ENCODE data around the gene NXPE2. TPM values are rescaled to one million over a fixed set of nuclear protein-coding genes. Genes with fewer than 3 reads are reported as not detected.

Gene NXPE2
- total and polyA plus RNA-seq, 2 of the 13 experiments (the other 11 are each of a cell fraction or from before 2014, with no cell fraction given), result not detected

DNA sequence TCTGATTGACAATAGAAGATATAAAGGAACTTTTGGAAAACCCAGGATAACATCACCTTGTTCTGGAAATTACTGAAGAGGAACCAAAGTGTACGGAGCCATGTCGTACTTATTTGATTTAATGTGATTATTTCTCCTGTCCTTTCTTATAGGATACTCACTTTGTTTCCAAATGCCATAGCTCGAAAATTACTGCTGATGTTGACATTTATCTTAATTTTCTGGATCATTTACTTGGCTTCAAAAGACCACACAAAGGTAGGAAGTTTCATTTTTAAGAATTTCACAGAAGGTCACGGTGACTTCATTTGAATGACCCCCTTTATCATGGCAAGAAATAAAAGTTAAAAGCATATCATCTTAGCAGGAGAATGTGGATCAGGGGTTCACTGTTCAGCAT, 1.2 kb downstream of the NXPE2 start:
- H3K27ac ChIP-seq (ENCODE audit: extremely low read length, insufficient read depth, low read length), result no peak overlapping the region
- ChIA-PET POLR2A (no interaction called here), CTCF (ENCODE audit: low intra/inter-chr PET ratio, low total read pairs) (no interaction called here)
- DNase-seq (ENCODE audit: low spot score), result no peak
- no peak overlapping the region for H3K4me2 ChIP-seq (ENCODE audit: low read depth, low read length)
- in situ Hi-C loops (cut with HindIII; ENCODE audit: extremely low pct_ligation_motif_present, low pct_unique_long_range_greater_than_20kb) (no loop called here), intact Hi-C loops (cut with micrococcal nuclease; ENCODE audit: unreplicated experiment) (no loop called here)
- TF ChIP-seq MAFK (conservative IDR thresholded peaks at IDR 0.05 in 1 of 2, IDR thresholded peaks at IDR 0.05 in 1 of 2; ENCODE audit: low read length in 2 of 2), result peak; percentile 60 to 65; a peak in 3 of 4 replicates
- TF ChIP-seq MAFF (IDR thresholded peaks at IDR 0.05; ENCODE audit: low read depth, low read length), result peak; percentile 24; the same call in 1 of the 2 replicates
- no peak for TF ChIP-seq TRIM24 (CRISPR knock-in tag; IDR thresholded peaks at IDR 0.05)
- H3K27me3 ChIP-seq (ENCODE audit: control insufficient read depth in 1 of 2, insufficient read depth in 2 of 2, low read length in 2 of 2), result no peaks in the 10 kb centered on the region; a peak in 1 of 5 replicates
- no peak overlapping the region for H3K9ac ChIP-seq (ENCODE audit: insufficient read depth, low read depth, low read length)
- no peaks in the 10 kb centered on the region for H3K36me3 ChIP-seq (replicated peaks in 1 of 2; ENCODE audit: control insufficient read depth in 1 of 2, insufficient read depth in 2 of 2, low read length in 2 of 2)
- 7% methylated on average over 4 of the region's 4 CpGs for WGBS (ENCODE audit: low lambda C conversion rate)
- no TSS peak for BruUV-seq (replicated peaks)
- peaks cover 21% of the 10 kb centered on the region for H3K9me3 ChIP-seq (ENCODE audit: low read length)
- H2AFZ ChIP-seq (ENCODE audit: low read length), result no peak overlapping the region
- no peak for ATAC-seq
- H3K4me1 ChIP-seq (ENCODE audit: insufficient read depth, low read length), result no peaks in the 10 kb centered on the region
- H3K79me2 ChIP-seq (ENCODE audit: insufficient read depth, low read length), result no peaks in the 10 kb centered on the region
- no peaks in the 10 kb centered on the region for H4K20me1 ChIP-seq (ENCODE audit: insufficient read depth, low read length)
- FAIRE-seq, result no peak
- no peak overlapping the region for H3K4me3 ChIP-seq (replicated peaks in 1 of 3; ENCODE audit: insufficient read depth in 1 of 3, low read depth in 2 of 3, low read length in 3 of 3)

DNA sequence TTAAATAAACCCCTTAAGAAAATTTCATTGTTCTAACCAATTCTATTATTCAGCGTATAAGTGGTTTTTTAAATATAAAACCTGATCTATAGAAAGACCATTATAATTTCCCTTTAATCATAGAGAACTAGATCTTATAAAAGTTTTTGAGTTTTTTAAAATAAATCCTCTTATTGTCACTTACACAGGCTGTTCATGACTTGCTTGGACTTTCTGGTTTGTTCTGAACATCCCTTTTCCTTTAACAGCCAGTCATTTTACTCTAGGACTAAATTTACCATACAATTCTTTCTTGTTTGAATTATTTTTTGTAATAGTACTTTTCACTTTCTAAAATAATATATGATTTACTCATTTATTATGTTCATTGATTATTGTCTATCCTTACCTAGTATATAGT, 4.7 kb downstream of the NXPE2 start:
- Histone ChIP-seq H3K36me3 (replicated peaks in 1 of 2; ENCODE audit: control insufficient read depth in 1 of 2, insufficient read depth in 2 of 2, low read length in 2 of 2) (no peaks in the 10 kb centered on the region), H3K9ac (ENCODE audit: insufficient read depth, low read depth, low read length) (no peak overlapping the region), H4K20me1 (ENCODE audit: insufficient read depth, low read length) (no peaks in the 10 kb centered on the region), H3K27me3 (ENCODE audit: control insufficient read depth in 1 of 2, insufficient read depth in 2 of 2, low read length in 2 of 2) (no peaks in the 10 kb centered on the region), H3K4me1 (ENCODE audit: insufficient read depth, low read length) (no peaks in the 10 kb centered on the region), H3K4me2 (ENCODE audit: low read depth, low read length) (no peak overlapping the region), H3K27ac (ENCODE audit: extremely low read length, insufficient read depth, low read length) (no peak overlapping the region), H3K4me3 (replicated peaks in 1 of 3; ENCODE audit: insufficient read depth in 1 of 3, low read depth in 2 of 3, low read length in 3 of 3) (no peak overlapping the region), H3K79me2 (ENCODE audit: insufficient read depth, low read length) (no peaks in the 10 kb centered on the region), H3K9me3 (ENCODE audit: low read length) (peaks cover 21% of the 10 kb centered on the region), H2AFZ (ENCODE audit: low read length) (no peak overlapping the region)
- BruUV-seq (replicated peaks), result no TSS peak
- CTCF ChIA-PET (ENCODE audit: low intra/inter-chr PET ratio, low total read pairs), result no interaction called here
- no peak for FAIRE-seq
- intact Hi-C loops (cut with micrococcal nuclease; ENCODE audit: unreplicated experiment), result no loop called here
- WGBS (ENCODE audit: low lambda C conversion rate), result 6% methylated on average over 1 of the region's 1 CpG
- in situ Hi-C loops (cut with HindIII; ENCODE audit: extremely low pct_ligation_motif_present, low pct_unique_long_range_greater_than_20kb), result no loop called here
- ATAC-seq, result no peak
- POLR2A ChIA-PET, result no interaction called here
- no peak for DNase-seq (ENCODE audit: low spot score)
- TF ChIP-seq ZFP1 (CRISPR knock-in tag; IDR thresholded peaks at IDR 0.05) (no peak), NONO (IDR thresholded peaks at IDR 0.05) (no peak), NONO (CRISPR knock-in tag; conservative IDR thresholded peaks at IDR 0.05) (no peak), MED13 (CRISPR knock-in tag; IDR thresholded peaks at IDR 0.05) (no peak), NFIB (CRISPR knock-in tag; IDR thresholded peaks at IDR 0.05; ENCODE audit: borderline replicate concordance) (no peak), ZFP36 (IDR thresholded peaks at IDR 0.05; ENCODE audit: borderline replicate concordance, low read depth, low read length, partially characterized antibody) (no peak)
- TF ChIP-seq, protein P1, sequence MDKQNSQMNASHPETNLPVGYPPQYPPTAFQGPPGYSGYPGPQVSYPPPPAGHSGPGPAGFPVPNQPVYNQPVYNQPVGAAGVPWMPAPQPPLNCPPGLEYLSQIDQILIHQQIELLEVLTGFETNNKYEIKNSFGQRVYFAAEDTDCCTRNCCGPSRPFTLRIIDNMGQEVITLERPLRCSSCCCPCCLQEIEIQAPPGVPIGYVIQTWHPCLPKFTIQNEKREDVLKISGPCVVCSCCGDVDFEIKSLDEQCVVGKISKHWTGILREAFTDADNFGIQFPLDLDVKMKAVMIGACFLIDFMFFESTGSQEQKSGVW (CRISPR knock-in tag; IDR thresholded peaks at IDR 0.05; ENCODE audit: borderline replicate concordance), result no peak
- TF ChIP-seq, protein P2, sequence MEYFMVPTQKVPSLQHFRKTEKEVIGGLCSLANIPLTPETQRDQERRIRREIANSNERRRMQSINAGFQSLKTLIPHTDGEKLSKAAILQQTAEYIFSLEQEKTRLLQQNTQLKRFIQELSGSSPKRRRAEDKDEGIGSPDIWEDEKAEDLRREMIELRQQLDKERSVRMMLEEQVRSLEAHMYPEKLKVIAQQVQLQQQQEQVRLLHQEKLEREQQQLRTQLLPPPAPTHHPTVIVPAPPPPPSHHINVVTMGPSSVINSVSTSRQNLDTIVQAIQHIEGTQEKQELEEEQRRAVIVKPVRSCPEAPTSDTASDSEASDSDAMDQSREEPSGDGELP (IDR thresholded peaks at IDR 0.05; ENCODE audit: borderline replicate concordance, low read depth), result no peak
- TF ChIP-seq, protein P3, sequence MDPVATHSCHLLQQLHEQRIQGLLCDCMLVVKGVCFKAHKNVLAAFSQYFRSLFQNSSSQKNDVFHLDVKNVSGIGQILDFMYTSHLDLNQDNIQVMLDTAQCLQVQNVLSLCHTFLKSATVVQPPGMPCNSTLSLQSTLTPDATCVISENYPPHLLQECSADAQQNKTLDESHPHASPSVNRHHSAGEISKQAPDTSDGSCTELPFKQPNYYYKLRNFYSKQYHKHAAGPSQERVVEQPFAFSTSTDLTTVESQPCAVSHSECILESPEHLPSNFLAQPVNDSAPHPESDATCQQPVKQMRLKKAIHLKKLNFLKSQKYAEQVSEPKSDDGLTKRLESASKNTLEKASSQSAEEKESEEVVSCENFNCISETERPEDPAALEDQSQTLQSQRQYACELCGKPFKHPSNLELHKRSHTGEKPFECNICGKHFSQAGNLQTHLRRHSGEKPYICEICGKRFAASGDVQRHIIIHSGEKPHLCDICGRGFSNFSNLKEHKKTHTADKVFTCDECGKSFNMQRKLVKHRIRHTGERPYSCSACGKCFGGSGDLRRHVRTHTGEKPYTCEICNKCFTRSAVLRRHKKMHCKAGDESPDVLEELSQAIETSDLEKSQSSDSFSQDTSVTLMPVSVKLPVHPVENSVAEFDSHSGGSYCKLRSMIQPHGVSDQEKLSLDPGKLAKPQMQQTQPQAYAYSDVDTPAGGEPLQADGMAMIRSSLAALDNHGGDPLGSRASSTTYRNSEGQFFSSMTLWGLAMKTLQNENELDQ (CRISPR knock-in tag; IDR thresholded peaks at IDR 0.05; ENCODE audit: borderline replicate concordance), result no peak
